Immature natural killer cell (primary cell): ENCODE measurements around the gene MICALL2. TPM values are rescaled to one million over a fixed set of nuclear protein-coding genes. Genes with fewer than 3 reads are reported as not detected.

Source experiments
- DNase-seq, 3 donors: peaks; one replicate each; pipeline ENCODE4 v3.0.0; 2022; ENCODE audit warnings: mixed read lengths in 1 of 3
- H3K27ac Mint-ChIP-seq, 6 donors: one replicate each; pipeline ENCODE4 v1.8.0; 2020; ENCODE audit warnings: mixed read lengths in 6 of 6, mild to moderate bottlenecking in 5 of 6, inconsistent platforms in 4 of 6, moderate library complexity in 3 of 6
- H3K27me3 Mint-ChIP-seq, 3 donors: one replicate each; pipeline ENCODE4 v1.8.0; 2020 to 2021; ENCODE audit warnings: low read depth in 3 of 3, mild to moderate bottlenecking in 3 of 3, mixed read lengths in 3 of 3, moderate library complexity in 3 of 3, inconsistent platforms in 1 of 3
- H3K36me3 Mint-ChIP-seq, 3 donors: one replicate each; pipeline ENCODE4 v1.8.0; 2020; ENCODE audit warnings: mixed read lengths in 3 of 3, inconsistent platforms in 2 of 3, mild to moderate bottlenecking in 2 of 3
- H3K4me1 Mint-ChIP-seq, 2 donors: one replicate each; pipeline ENCODE4 v1.8.0; 2020; ENCODE audit warnings: inconsistent platforms in 2 of 2, mild to moderate bottlenecking in 2 of 2, mixed read lengths in 2 of 2, moderate library complexity in 1 of 2
- H3K4me3 Mint-ChIP-seq, 5 donors: one replicate each; pipeline ENCODE4 v1.8.0; 2020; ENCODE audit warnings: mild to moderate bottlenecking in 5 of 5, mixed read lengths in 5 of 5, inconsistent platforms in 3 of 5, moderate library complexity in 3 of 5
- H3K9me3 Mint-ChIP-seq, 6 donors: one replicate each; pipeline ENCODE4 v1.8.0; 2020; ENCODE audit warnings: mild to moderate bottlenecking in 6 of 6, mixed read lengths in 6 of 6, inconsistent platforms in 4 of 6, moderate library complexity in 3 of 6
- polyA plus RNA-seq, 3 donors: library from polyadenylated mRNA; unstranded; fragments of 300-500 nt; fragmentation: Illumina TruSeq; gene quantifications; one replicate each; pipeline ENCODE4 v1.2.3, GENCODE V29; 2021

The MICALL2 gene
- polyA plus RNA-seq, 3 donors from 2014 or later, result 0.10 to 0.50 TPM; not detected in 1

- peaks cover 0 to 4% (median 2%) of the 10 kb centered on the region in 3 donors for H3K27me3 Mint-ChIP-seq
- peaks cover 0 to 7% (median 3%) of the 10 kb centered on the region in 3 donors for H3K36me3 Mint-ChIP-seq
- no peak overlapping the region for H3K27ac Mint-ChIP-seq
- H3K9me3 Mint-ChIP-seq, result no peaks in the 10 kb centered on the region
- H3K4me1 Mint-ChIP-seq, result no peaks in the 10 kb centered on the region
- no peak for DNase-seq
- H3K4me3 Mint-ChIP-seq, result no peak overlapping the region
These were observed 11.6 kb upstream of the MICALL2 start for GRCh38 chr7:1470901-1471300.

- no peak for DNase-seq
- Mint-ChIP-seq H3K36me3 (peaks cover 0 to 3% (median 0%) of the 10 kb centered on the region in 3 donors), H3K9me3 (no peaks in the 10 kb centered on the region), H3K4me3 (no peak overlapping the region), H3K27me3 (peaks cover 0 to 4% (median 2%) of the 10 kb centered on the region in 3 donors), H3K27ac (no peak overlapping the region), H3K4me1 (no peaks in the 10 kb centered on the region)
These were observed 9.5 kb upstream of the MICALL2 start for GRCh38 chr7:1468643-1469298.

- no peak overlapping the region for H3K4me3 Mint-ChIP-seq
- H3K4me1 Mint-ChIP-seq, result no peaks in the 10 kb centered on the region
- peaks cover 0 to 3% (median 0%) of the 10 kb centered on the region in 3 donors for H3K36me3 Mint-ChIP-seq
- peaks cover 0 to 4% (median 2%) of the 10 kb centered on the region in 3 donors for H3K27me3 Mint-ChIP-seq
- H3K27ac Mint-ChIP-seq, result no peak overlapping the region
- H3K9me3 Mint-ChIP-seq, result no peaks in the 10 kb centered on the region
- DNase-seq, result no peak
These were observed 8.9 kb upstream of the MICALL2 start for GRCh38 chr7:1468203-1468602.

- no peak for DNase-seq
- Mint-ChIP-seq H3K4me3 (no peak overlapping the region), H3K27me3 (peaks cover 0 to 2% (median 2%) of the 10 kb centered on the region in 3 donors), H3K4me1 (peaks cover 0 to 2% of the 10 kb centered on the region in 2 donors), H3K36me3 (no peaks in the 10 kb centered on the region), H3K9me3 (no peaks in the 10 kb centered on the region), H3K27ac (no peak overlapping the region)
These were observed 7.4 kb upstream of the MICALL2 start for GRCh38 chr7:1466524-1467271.

GRCh38 chr7:1464694-1465093 lies 5.4 kb upstream of the MICALL2 start:
- no peak for DNase-seq
- H3K4me1 Mint-ChIP-seq, result peaks cover 0 to 9% of the 10 kb centered on the region in 2 donors
- H3K27ac Mint-ChIP-seq, result no peak overlapping the region
- H3K36me3 Mint-ChIP-seq, result no peaks in the 10 kb centered on the region
- H3K4me3 Mint-ChIP-seq, result no peak overlapping the region
- H3K9me3 Mint-ChIP-seq, result no peaks in the 10 kb centered on the region
- peaks cover 0 to 2% (median 2%) of the 10 kb centered on the region in 3 donors for H3K27me3 Mint-ChIP-seq

GRCh38 chr7:1463676-1464223 lies 4.5 kb upstream of the MICALL2 start:
- Mint-ChIP-seq H3K36me3 (no peaks in the 10 kb centered on the region), H3K9me3 (no peaks in the 10 kb centered on the region), H3K4me3 (no peak overlapping the region), H3K27me3 (peaks cover 0 to 2% (median 2%) of the 10 kb centered on the region in 3 donors), H3K27ac (no peak overlapping the region), H3K4me1 (peaks cover 0 to 9% of the 10 kb centered on the region in 2 donors)
- DNase-seq, result no peak

GRCh38 chr7:1461646-1462375 lies 2.5 kb upstream of the MICALL2 start:
- H3K27me3 Mint-ChIP-seq, result no peaks in the 10 kb centered on the region
- peak overlapping the region in 4 of 6 donors; percentile 42 to 64 (median 59) for H3K27ac Mint-ChIP-seq
- no peak for DNase-seq
- H3K4me3 Mint-ChIP-seq, result peak overlapping the region in 2 of 5 donors; percentile 0 to 9
- peaks cover 0 to 13% of the 10 kb centered on the region in 2 donors for H3K4me1 Mint-ChIP-seq
- no peaks in the 10 kb centered on the region for H3K36me3 Mint-ChIP-seq
- H3K9me3 Mint-ChIP-seq, result no peaks in the 10 kb centered on the region

- H3K27me3 Mint-ChIP-seq, result no peaks in the 10 kb centered on the region
- H3K36me3 Mint-ChIP-seq, result no peaks in the 10 kb centered on the region
These were observed 1.8 kb upstream of the MICALL2 start for GRCh38 chr7:1460821-1461645.

GRCh38 chr7:1459920-1460820 lies 900 bp upstream of the MICALL2 start:
- H3K4me1 Mint-ChIP-seq, result peaks cover 0 to 13% of the 10 kb centered on the region in 2 donors
- no peaks in the 10 kb centered on the region for H3K27me3 Mint-ChIP-seq
- DNase-seq, result no peak
- H3K9me3 Mint-ChIP-seq, result no peaks in the 10 kb centered on the region
- no peaks in the 10 kb centered on the region for H3K36me3 Mint-ChIP-seq
- peak overlapping the region; percentile 71 to 83 (median 78) for H3K4me3 Mint-ChIP-seq
- H3K27ac Mint-ChIP-seq, result peak overlapping the region; percentile 34 to 66 (median 52)

More at GRCh38 chr7:1460821-1461645, 1.8 kb upstream of the MICALL2 start:
- H3K27ac Mint-ChIP-seq, result peak overlapping the region in 2 of 6 donors; percentile 24 to 66
- H3K4me3 Mint-ChIP-seq, result peak overlapping the region in 3 of 5 donors; percentile 33 to 71 (median 38)
- DNase-seq, result peak in 1 of 3 donors; percentile 13
- H3K9me3 Mint-ChIP-seq, result no peaks in the 10 kb centered on the region
- peaks cover 0 to 13% of the 10 kb centered on the region in 2 donors for H3K4me1 Mint-ChIP-seq

GRCh38 chr7:1459512-1459892 lies 232 bp upstream of the MICALL2 start:
- Mint-ChIP-seq H3K27me3 (no peaks in the 10 kb centered on the region), H3K36me3 (no peaks in the 10 kb centered on the region), H3K4me1 (peaks cover 0 to 13% of the 10 kb centered on the region in 2 donors), H3K9me3 (no peaks in the 10 kb centered on the region), H3K4me3 (peak overlapping the region; percentile 48 to 78 (median 68)), H3K27ac (no peak overlapping the region)
- peak; percentile 96 to 97 (median 97) for DNase-seq

- no peak for DNase-seq
- H3K4me3 Mint-ChIP-seq, result peak overlapping the region; percentile 44 to 71 (median 61)
- peaks cover 0 to 13% of the 10 kb centered on the region in 2 donors for H3K4me1 Mint-ChIP-seq
- H3K9me3 Mint-ChIP-seq, result no peaks in the 10 kb centered on the region
- no peak overlapping the region for H3K27ac Mint-ChIP-seq
- H3K36me3 Mint-ChIP-seq, result no peaks in the 10 kb centered on the region
- peaks cover 0 to 3% (median 0%) of the 10 kb centered on the region in 3 donors for H3K27me3 Mint-ChIP-seq
These were observed 1.2 kb downstream of the MICALL2 start for GRCh38 chr7:1457949-1458682.
